ENCODE measurements around the gene KRTAP5-8.
"Not testable (repeated sequence)": the region's sequence is repeated elsewhere in the genome, so short reads cannot be mapped to it uniquely, and the experiment has no call there.

The KRTAP5-8 gene

DNA sequence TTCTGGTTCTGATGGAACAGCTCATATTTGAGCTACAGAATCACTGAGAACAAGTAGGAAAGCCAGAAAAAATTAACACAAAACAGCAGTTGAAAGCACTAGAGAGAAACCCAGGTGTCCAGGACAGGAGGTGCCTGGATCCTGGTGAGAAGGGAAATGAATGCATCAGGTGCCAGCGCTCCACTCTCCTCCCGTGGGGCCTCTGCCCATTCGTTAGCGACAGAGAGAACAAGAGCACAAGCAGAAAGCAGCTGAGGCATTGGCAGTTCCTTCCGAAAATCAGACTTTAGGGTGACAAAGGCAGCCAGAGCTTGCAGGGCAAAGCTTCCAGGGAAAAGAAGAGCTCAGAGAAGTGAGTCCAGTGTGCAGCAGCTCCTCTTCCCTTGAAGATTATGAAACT, 30.7 kb upstream of the KRTAP5-8 start:
- DNase-seq (ENCODE audit: low read depth) = no peak

DNA sequence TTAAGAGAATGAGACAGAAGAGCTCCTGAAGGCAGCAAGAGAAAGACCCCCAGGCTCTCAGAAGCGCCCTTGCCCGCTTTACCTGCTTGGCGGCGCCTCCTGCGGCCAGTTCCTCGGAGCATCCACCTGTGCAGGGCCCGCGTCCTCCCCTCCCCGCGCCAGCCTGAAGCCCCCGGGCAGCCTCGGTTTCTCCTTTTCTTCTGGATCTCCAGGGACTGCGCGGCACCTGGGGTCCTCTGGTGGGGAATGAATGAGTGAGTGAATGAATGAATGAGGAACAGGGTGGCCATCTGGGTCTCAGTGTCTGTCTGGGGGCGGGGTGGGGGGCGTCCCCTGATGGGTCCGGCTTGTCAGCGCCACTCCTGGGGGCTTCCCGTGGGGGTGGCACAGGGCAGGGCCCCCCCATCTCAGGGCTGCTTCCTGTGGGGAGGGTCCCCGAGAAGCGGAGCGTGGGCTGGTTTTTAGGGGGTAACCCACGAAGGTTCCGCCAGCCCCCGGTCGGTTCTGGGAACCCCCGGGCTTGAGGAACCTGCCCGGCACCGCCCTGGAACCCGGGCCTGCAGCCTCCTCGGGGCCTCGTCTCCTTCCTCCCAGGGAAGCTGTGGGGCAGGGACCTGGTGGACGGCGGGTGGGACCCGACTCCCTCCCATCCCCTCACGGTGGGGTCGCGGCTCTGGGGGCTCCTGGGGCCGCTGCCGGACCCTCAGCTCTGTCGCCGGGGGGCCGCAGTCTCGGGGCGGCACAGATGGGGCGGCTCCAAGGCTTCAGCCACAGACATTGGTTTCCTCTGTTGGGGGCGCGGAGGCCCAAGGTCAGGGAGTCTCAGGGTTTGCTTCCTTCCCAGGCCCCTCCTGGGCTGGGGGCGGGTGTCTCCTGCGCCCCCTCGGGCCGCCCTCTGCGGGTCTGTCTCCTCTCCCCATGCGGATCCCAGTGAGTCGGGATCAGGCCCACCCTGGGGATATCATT, 19.0 kb upstream of the KRTAP5-8 start:
- DNase-seq (ENCODE audit: low read depth) = no peak

DNA sequence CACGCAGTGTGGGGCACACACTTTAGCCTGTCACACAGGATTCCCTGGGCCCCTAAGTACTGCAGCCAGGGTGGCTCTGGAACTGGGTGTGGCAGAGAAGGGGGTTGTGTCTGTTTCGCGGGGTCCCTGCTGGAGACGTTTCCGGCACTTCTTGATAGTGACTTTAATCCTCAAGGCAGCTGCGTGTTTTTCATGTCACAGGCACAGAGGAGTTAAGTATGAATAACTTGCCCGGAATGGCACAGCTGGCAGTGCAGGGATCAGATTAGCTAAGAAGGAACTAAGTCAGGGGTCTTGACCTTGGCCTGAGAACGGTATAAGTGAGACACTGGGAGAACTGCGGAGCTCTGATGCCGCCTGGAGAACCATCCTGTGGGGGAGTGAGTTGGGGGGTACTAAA, 18.3 kb upstream of the KRTAP5-8 start:
- no peak for DNase-seq (ENCODE audit: low read depth)

DNA sequence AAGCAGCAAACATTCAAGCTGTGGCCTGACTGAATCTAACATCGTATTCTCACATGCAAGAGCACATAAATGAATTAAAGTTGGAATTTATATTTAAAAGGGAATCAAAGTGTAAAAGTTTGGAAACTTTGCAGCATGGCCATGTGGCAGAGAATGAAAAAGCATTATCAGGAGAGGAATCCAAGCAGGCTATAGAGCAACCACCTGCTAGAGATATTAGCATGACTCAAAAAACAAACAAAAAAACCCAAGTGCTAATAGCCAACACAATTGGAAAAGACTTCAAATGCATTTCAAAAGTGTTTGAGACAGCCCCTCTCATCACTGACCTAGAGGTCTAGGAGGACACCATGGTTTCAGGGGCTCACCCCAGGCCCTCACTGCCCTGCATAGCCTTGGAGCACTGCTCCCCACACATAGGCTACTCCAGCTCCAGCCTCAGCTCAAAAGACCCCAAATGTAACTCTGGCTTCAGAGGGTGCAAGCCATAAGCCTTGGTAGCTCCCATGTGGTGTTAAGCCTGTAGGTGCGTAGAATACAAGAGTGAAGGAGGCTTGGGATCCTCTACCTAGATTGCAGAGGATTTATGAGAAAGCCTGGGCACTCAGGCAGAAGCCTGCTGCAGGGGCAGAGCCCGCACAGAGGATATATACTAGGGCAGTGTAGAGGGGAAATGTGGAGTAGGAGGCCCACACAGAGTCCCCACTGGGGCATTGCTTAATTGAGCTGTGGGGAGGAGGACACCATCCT, 12.5 kb upstream of the KRTAP5-8 start:
- DNase-seq (ENCODE audit: low read depth) = no peak

DNA sequence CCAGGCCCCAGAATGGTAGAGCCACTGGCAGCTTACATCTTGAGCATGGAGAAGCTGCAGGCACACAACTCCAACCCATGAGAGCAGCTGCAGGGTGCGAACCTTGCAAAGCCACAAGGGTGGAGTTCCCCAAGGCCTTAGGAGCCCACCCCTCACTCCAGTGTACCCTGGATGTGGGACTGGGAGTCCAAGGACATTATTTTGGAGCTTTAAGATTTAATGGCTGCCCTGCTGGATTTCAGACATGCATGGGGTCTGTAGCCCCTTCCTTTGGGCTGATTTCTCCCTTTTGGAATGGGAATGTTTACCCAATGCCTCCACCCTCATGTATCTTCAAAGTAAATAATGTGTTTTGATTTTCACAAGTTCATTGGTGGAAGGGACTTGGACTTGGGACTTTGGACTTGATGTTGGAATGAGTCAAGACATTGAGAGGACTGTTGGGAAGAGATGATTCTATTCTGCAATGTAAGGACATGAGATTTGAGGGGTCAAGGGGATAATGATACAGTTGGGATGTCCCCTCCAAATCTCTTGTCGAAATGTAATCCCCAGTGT, 11.8 kb upstream of the KRTAP5-8 start:
- DNase-seq (ENCODE audit: low read depth) = no peak

DNA sequence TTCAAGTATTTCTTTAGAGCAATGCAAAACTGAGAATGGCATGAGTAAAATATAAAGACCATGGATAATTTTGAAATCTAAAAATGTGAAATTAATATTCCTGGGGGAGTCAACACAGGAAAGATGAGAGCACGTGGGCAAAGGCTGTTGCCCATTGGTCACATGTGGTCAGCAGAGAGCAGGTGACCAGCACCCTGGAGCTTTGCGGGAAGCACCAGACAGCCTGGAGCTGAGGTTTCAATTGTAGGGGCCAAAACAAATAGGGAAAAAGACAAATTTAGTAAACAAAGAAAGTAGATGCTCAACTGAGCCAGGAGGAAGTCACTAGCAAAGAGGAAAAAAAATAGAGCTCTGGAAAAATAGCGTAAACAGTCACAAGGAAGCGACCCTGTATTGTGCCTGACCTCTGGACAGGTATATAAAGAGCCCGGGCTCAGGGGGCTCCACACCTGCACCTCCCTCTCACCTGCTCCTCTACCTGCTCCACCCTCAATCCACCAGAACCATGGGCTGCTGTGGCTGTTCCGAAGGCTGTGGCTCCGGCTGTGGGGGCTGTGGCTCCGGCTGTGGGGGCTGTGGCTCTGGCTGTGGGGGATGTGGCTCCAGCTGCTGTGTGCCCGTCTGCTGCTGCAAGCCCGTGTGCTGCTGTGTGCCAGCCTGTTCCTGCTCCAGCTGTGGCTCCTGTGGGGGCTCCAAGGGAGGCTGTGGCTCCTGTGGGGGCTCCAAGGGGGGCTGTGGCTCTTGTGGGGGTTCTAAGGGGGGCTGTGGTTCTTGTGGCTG, 10.8 kb upstream of the KRTAP5-8 start, which contains the start of gene KRTAP5-7:
Gene KRTAP5-7 (plus strand): TSS at position 472 of the 780 bp plus-strand sequence. CDS start 34 bp downstream, at position 506.
- not testable (repeated sequence) for DNase-seq (ENCODE audit: low read depth)

DNA sequence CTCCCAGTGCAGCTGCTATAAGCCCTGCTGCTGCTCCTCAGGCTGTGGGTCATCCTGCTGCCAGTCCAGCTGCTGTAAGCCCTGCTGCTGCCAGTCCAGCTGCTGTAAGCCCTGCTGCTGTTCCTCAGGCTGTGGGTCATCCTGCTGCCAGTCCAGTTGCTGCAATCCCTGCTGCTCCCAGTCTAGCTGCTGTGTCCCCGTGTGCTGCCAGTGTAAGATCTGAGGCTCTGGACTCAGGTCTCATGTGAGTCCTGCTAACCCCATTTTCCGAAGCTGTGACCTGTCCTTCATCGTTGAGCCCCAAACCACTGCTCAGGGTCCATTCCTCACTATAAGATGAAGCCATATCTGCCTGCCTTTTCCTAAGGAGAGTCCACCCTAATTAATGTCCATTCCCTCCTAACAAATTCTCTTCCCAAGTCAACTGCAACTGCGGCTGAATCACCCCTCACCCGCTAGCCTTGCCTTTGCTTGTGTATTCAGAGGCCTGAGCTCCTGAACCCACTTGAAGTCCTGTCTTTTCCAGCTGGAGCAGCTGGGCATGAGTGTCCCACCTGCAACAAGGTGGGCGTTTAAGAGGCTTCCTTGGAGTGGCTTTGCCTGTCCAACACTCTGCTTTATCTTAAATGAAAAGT, 10.1 kb upstream of the KRTAP5-8 start:
- DNase-seq (ENCODE audit: low read depth) = no peak

DNA sequence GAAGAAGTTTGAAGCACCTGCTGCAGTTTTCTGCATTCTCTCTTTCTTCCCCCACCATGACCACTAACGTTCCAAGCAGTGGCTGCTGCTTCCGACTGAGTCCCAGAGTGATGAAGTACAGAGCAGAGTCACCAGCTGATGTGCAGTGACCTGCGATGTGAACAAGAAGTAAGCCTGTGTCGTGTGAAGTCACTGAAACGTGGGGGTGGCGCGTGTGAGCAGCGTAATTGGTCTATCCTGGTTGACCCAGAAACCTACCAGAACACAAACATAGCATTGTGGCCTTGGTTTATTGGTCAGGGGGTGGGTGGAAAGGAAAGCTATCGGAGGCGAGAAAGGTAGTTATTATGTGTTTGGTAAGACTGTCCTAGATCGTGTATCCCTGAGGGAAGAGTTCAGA, 7.2 kb upstream of the KRTAP5-8 start:
- no peak for DNase-seq (ENCODE audit: low read depth)

DNA sequence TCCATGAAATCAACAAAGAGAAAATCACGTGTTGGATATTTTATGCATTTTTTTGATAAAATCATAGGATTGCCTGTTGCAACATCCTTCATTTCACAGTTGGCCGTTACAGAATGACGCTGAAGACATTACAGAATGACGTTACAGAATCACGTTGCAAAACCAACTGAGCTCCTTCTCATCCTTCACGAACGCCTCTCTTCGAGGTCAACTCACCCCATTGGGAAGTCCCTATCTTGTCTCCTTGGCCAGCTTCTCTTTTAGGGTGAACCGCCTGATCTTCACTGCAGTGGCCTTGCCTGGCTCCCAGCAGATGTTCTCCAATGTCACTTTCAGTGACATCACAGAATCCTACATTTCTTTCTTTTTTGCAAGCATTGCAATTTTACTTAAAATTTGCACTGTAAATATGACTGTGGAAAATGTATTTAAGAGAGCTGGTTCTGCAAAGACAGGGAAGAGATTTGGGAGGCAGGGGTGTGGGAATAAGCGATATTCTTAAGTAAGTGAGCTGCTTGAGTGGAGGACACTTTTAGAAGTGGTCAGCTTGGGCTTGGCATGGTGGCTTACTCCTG, 5.7 kb upstream of the KRTAP5-8 start:
- no peak for DNase-seq (ENCODE audit: low read depth)

DNA sequence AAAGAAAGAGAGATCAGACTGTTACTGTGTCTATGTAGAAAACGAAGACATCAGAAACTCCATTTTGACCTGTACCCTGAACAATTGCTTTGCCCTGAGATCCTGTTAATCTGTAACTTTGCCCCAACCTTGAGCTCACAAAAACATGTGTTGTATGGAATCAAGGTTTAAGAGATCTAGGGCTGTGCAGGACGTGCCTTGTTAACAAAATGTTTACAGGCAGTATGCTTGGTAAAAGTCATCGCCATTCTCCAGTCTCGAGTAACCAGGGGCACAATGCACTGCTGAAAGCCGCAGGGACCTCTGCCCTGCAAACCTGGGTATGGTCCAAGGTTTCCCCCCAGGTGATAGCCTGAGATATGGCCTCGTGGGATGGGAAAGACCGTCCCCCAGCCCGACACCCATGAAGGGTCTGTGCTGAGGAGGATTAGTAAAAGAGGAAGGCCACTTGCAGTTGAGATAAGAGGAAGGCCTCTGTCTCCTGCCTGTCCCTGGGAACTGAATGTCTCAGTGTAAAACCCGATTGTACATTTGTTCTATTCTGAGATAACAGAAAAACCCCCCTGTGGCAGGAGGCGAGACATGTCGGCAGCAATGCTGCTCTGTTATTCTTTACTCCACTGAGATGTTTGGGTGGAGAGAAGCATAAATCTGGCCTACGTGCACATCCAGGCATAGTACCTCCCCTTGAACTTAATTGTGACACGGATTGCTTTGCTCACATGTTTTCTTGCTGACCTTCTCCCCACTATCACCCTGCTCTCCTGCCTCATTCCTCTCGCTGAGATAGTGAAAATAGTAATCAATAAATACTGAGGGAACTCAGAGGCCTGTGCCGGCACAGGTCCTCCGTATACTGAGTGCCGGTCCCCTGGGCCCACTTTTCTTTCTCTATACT, 2.9 kb upstream of the KRTAP5-8 start:
- not testable (repeated sequence) for DNase-seq (ENCODE audit: low read depth)

DNA sequence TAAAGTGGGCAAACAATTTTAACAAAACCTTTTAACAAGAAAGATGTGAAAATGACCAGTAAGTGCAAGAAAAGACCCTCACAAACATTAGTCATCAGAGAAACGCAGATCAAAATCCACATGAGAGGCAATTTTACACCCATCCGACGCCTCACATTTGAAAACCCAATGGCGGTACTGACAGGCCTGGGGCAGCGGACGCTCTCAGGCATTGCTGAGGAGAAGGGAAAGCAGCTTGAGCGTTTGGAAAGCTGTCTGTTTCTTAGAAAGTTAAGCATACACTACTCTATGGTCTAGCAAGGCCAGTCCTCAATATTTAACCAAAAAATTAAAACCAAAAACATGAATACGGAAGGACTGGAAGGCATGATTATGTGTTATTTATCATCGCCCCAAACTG, 2.0 kb upstream of the KRTAP5-8 start:
- DNase-seq (ENCODE audit: low read depth) = no peak

DNA sequence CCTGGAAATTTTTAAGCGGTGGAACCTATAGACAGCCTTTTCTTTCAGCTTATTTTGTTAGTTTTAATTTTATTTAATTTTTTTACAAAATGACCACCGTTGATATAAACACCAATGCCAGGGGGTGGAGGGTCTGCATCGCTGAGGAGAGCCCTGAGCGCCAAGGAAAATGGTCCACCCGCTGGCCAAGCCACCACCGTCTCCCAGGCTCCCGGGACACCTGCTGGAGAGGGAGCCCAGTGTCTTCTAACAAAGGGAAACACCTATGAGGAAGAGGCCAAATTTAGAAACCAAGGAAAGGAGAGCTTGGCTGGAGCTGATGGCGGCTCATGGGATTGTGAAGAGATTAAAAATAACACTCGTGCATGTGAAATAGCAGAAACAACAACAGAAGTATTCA, 288 bp upstream of the KRTAP5-8 start:
- DNase-seq (ENCODE audit: low read depth) = no peak

DNA sequence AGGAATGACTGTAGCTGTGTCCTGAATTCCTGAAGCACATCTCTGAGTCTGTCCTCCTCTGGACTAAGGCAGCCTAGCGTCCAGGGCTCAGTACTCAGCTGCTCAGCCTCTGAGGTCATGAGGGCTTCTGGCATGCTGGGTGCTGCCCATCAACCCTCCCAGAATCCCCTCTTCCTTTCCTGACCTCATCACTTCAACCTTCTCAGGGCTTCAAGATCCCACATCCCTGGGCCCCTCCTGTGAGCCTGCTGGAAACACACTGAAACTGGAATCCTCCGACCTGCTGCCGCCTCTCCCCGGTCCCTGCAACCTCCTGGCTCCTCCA, 803 bp downstream of the KRTAP5-8 start:
- DNase-seq (ENCODE audit: low read depth) = no peak

DNA sequence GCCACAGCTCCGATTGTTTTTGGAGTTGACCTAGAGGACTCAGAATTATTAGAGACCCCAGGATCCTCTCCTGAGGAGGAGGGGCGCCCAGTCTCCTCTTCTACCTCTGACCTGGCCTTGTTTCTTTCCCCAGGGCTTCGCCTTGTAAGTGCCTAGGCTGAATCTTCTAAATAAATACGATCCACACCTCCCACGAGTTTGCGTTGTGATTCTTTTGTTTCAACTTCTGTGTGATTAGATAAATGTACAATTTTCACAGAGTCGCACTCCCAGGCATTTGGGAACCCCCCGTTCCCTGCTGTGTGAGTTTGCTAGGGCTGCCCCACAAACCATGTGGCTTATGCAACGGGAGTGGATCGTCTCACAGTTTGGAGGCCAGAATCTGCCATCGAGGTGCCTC, 1.2 kb downstream of the KRTAP5-8 start:
- no peak for DNase-seq (ENCODE audit: low read depth)

DNA sequence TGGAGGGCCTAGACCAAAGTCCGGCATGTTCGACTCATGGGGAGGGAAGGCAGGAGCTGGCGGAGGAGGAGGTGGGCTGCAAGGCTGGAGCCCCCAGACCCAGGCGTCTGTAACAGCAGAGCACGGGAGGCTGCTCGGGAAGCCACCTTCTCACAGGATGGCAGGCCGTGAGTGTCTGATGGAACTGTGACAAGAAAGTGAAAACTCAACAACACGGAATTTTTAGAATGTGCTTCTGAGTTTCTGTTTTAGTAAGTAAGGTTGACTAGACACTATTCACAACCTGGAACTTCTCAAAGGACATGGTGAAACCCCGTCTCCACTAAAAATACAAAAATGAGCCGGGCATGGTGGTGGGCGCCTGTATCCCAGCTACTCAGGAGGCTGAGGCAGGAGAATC, 2.1 kb downstream of the KRTAP5-8 start:
- not testable (repeated sequence) for DNase-seq (ENCODE audit: low read depth)

DNA sequence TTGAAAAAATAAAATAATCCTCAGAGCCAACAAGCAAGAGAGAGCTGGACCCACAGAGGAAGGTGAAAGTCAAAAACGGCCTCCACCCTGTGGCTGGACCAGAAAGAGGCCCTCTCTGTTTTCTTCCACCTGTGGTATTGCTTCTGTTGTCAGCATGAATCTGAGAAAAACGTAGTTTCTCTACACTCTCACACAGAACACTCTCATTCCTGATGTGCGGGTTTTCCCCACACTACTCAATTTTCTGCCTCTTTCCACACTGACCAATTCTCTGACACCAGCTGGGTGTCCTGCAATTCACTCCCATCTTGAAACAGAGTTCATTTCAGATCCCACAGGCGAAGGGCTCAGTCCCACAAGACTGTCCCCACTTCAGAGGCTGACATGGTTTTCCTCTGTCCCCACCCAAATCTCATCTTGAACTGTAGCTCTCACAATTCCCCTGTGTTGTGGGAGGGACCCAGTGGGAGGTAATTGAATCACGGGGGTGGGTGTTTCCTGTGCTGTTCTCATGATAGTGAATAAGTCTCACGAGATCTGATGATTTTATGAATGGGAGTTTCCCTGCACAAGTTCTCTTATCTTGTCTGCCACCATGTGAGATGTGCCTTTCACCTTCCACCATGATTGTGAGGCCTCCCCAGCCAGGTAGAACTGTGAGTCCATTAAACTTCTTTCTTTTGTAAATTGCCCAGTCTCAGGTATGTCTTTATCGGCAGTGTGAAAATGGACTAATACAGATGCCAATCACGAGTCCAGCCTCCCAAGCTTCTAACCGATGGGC, 2.9 kb downstream of the KRTAP5-8 start:
- not testable (repeated sequence) for DNase-seq (ENCODE audit: low read depth)

DNA sequence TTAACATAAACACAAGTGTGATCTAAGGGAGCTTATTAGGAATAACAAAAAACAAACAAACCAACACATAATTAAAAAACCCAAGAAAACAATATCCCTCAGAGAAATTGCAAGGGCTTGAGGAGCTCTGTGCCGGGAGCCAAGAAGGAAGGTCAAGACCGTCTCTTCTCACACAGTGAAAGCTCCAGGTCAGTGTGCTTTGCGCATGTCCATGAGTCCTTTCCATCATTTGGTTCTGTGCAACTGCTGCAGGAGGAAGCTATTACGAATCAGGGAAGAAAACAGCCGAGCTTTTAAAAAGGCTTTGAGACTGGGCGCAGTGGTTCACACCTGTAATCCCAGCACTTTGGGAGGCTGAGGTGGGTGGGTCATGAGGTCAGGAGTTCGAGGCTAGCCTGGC, 4.6 kb downstream of the KRTAP5-8 start:
- no peak for DNase-seq (ENCODE audit: low read depth)

DNA sequence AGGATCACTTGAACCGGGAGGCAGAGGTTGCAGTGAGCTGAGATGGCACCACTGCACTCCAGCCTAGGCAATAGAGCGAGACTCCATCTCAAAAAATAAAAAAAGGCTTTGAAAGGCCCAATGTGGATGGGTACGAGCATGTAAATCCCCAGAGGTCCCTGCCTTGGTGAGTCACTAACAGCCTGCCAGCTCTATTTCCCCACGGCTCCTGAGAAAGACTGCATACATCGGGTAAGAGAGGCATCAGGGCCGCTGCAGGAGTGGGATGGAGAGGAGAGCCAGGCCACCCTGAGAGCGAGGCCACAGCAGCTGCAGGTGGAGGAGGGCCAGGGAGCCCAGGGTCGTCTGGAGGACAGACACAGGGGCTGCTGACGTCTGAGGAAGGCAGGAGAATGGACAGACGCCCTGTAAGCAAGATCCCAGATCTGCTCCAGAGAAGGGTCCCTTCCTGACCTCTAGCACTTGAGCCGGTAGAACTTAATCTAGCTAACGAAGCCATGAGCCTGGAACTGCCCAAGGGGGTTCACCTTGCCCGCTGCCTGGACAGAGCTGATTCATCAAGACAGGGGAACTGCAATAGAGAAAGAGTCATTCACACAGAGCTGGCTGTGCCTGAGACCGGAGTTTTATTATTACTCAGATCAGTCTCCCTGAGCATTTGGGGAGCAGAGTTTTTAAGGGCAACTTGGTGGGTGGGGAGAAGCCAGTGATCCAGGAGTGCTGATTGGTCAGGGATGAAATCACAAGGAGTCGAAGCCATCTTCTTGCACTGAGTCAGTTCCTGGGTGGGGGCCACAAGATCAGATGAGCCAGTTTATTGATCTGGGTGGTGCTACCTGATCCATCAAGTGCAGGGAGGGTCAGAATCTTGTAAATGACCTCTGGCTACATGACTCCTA, 5.3 kb downstream of the KRTAP5-8 start:
- no peak for DNase-seq (ENCODE audit: low read depth)
